HFF-Myc (cell line): ENCODE data around the gene ZNF423.

Experiments
- DNase-seq: peaks from one replicate; pipeline ENCODE4 v3.0.0-alpha.2; 2011; ENCODE audit warnings: low read depth; ENCODE audit errors: extremely low read depth
- H3K4me3 ChIP-seq: replicated peaks from 2 replicates; pipeline ENCODE4 v1.5.1; 2011; ENCODE audit warnings: low read depth, mild to moderate bottlenecking, control low read depth, low read length
- CTCF ChIP-seq: IDR thresholded peaks from 2 replicates; pipeline ENCODE4 v1.5.1; 2012; ENCODE audit warnings: mild to moderate bottlenecking, low read depth, low read length, control low read depth; ENCODE audit errors: missing control alignments

The ZNF423 gene

GRCh38 chr16:49600976-49601375 lies 254.9 kb downstream of the ZNF423 start:
- TF ChIP-seq CTCF: no peak
- DNase-seq: no peak
- no peak overlapping the region for H3K4me3 ChIP-seq

GRCh38 chr16:49600536-49600935 lies 255.4 kb downstream of the ZNF423 start:
- no peak for TF ChIP-seq CTCF
- DNase-seq: no peak
- no peak overlapping the region for H3K4me3 ChIP-seq

GRCh38 chr16:49599704-49600103 lies 256.2 kb downstream of the ZNF423 start:
- DNase-seq: no peak
- TF ChIP-seq CTCF: no peak
- H3K4me3 ChIP-seq: no peak overlapping the region

- DNase-seq: no peak
- no peak overlapping the region for H3K4me3 ChIP-seq
- no peak for TF ChIP-seq CTCF
Observed at GRCh38 chr16:49599281-49599680, 256.6 kb downstream of the ZNF423 start.

- no peak for TF ChIP-seq CTCF
- DNase-seq: no peak
- H3K4me3 ChIP-seq: no peak overlapping the region
Observed at GRCh38 chr16:49598383-49599170, 257.3 kb downstream of the ZNF423 start.

- DNase-seq: no peak
- TF ChIP-seq CTCF: no peak
- no peak overlapping the region for H3K4me3 ChIP-seq
Observed at GRCh38 chr16:49597796-49598195, 258.1 kb downstream of the ZNF423 start.
